Parathyroid adenoma (tissue), 2 donors: ENCODE results near the gene TP53I3.

Source experiments
- H2AFZ ChIP-seq: fragments of 300-600 bp; sonication (generic); one replicate; pipeline ENCODE4 v1.7.0; 2017; ENCODE audit warnings: antibody characterized with exemption, mild to moderate bottlenecking
- H3K27ac ChIP-seq: fragments of 300-600 bp; sonication (generic); one replicate; pipeline ENCODE4 v1.7.0; 2017
- H3K27me3 ChIP-seq: fragments of 300-600 bp; sonication (generic); one replicate; pipeline ENCODE4 v1.7.0; 2017; ENCODE audit warnings: low read length; ENCODE audit not compliant: control insufficient read depth, insufficient read depth
- H3K36me3 ChIP-seq: fragments of 300-600 bp; sonication (generic); one replicate; pipeline ENCODE4 v1.7.0; 2017; ENCODE audit warnings: low read length; ENCODE audit not compliant: control insufficient read depth, insufficient read depth
- H3K4me1 ChIP-seq: fragments of 300-600 bp; sonication (generic); one replicate; pipeline ENCODE4 v1.7.0; 2017; ENCODE audit warnings: control low read depth
- H3K4me2 ChIP-seq: fragments of 300-600 bp; sonication (generic); one replicate; pipeline ENCODE4 v1.7.0; 2017; ENCODE audit warnings: low read length
- H3K4me3 ChIP-seq: fragments of 300-600 bp; sonication (generic); one replicate; pipeline ENCODE4 v1.7.0; 2017; ENCODE audit warnings: low read depth, low read length
- H3K79me2 ChIP-seq: fragments of 300-600 bp; sonication (generic); one replicate; pipeline ENCODE4 v1.7.0; 2017; ENCODE audit warnings: control low read depth
- H3K9ac ChIP-seq: fragments of 300-600 bp; sonication (generic); one replicate; pipeline ENCODE4 v1.7.0; 2017; ENCODE audit warnings: mild to moderate bottlenecking
- H3K9me3 ChIP-seq: fragments of 300-600 bp; sonication (generic); one replicate; pipeline ENCODE4 v1.7.0; 2017; ENCODE audit warnings: low read length; ENCODE audit not compliant: control insufficient read depth
- CTCF ChIP-seq: fragments of 300-600 bp; sonication (generic); IDR thresholded peaks from one replicate; pipeline ENCODE4 v1.7.0; 2017; ENCODE audit warnings: antibody characterized with exemption, mild to moderate bottlenecking
- donor health status: primary hyperparathyroidism.

TP53I3 gene

GRCh38 chr2:24087032-24087431 is 2.4 kb upstream of the TP53I3 start:
- H3K4me2 ChIP-seq, result no peak overlapping the region
- H3K4me1 ChIP-seq, result peaks cover 12% of the 10 kb centered on the region
- H3K9ac ChIP-seq, result no peak overlapping the region
- H3K79me2 ChIP-seq, result peaks cover 8% of the 10 kb centered on the region
- no peak overlapping the region for H3K27ac ChIP-seq
- no peaks in the 10 kb centered on the region for H3K36me3 ChIP-seq
- no peak for TF ChIP-seq CTCF
- H3K9me3 ChIP-seq, result no peaks in the 10 kb centered on the region
- no peak overlapping the region for H3K4me3 ChIP-seq
- no peak overlapping the region for H2AFZ ChIP-seq
- H3K27me3 ChIP-seq, result no peaks in the 10 kb centered on the region

- H3K4me1 ChIP-seq, result peaks cover 12% of the 10 kb centered on the region
- H3K4me2 ChIP-seq, result no peak overlapping the region
- no peaks in the 10 kb centered on the region for H3K27me3 ChIP-seq
- H3K27ac ChIP-seq, result no peak overlapping the region
- H3K9ac ChIP-seq, result no peak overlapping the region
- no peaks in the 10 kb centered on the region for H3K9me3 ChIP-seq
- no peak for TF ChIP-seq CTCF
- H3K4me3 ChIP-seq, result no peak overlapping the region
- no peaks in the 10 kb centered on the region for H3K36me3 ChIP-seq
- H3K79me2 ChIP-seq, result peaks cover 12% of the 10 kb centered on the region
- no peak overlapping the region for H2AFZ ChIP-seq
Observed at GRCh38 chr2:24086241-24086640, 1.6 kb upstream of the TP53I3 start.

GRCh38 chr2:24085200-24085489 is 511 bp upstream of the TP53I3 start:
- Histone ChIP-seq H3K9me3 (no peaks in the 10 kb centered on the region), H3K36me3 (no peaks in the 10 kb centered on the region), H3K27ac (peak overlapping the region; percentile 95), H3K4me1 (peaks cover 12% of the 10 kb centered on the region), H3K9ac (peak overlapping the region; percentile 63), H2AFZ (peak overlapping the region; percentile 96), H3K27me3 (no peaks in the 10 kb centered on the region), H3K4me3 (peak overlapping the region; percentile 51), H3K79me2 (peaks cover 13% of the 10 kb centered on the region), H3K4me2 (peak overlapping the region; percentile 89)
- no peak for TF ChIP-seq CTCF

GRCh38 chr2:24083567-24084385 is 858 bp downstream of the TP53I3 start:
- Histone ChIP-seq H3K27me3 (no peaks in the 10 kb centered on the region), H3K4me2 (peak overlapping the region; percentile 89), H3K9me3 (no peaks in the 10 kb centered on the region), H3K79me2 (peaks cover 13% of the 10 kb centered on the region), H3K9ac (no peak overlapping the region), H3K4me1 (peaks cover 12% of the 10 kb centered on the region), H2AFZ (peak overlapping the region; percentile 96), H3K4me3 (peak overlapping the region; percentile 51), H3K36me3 (no peaks in the 10 kb centered on the region), H3K27ac (peak overlapping the region; percentile 95)
- no peak for TF ChIP-seq CTCF
